Activated naive CD8-positive, alpha-beta T cell treated with anti-CD3 and anti-CD28 coated beads, Interleukin-2, amount 50 U/mL, for 16 hours (primary cell): Measurements from ENCODE around the gene CLIC4.
"Not testable (repeated sequence)": the region's sequence is repeated elsewhere in the genome, so short reads cannot be mapped to it uniquely, and the experiment has no call there.

Source experiments
- DNase-seq: peaks from one replicate; pipeline ENCODE4 v3.0.0-alpha.2; 2020; ENCODE audit warnings: low read depth, low spot score

CLIC4 gene

DNA sequence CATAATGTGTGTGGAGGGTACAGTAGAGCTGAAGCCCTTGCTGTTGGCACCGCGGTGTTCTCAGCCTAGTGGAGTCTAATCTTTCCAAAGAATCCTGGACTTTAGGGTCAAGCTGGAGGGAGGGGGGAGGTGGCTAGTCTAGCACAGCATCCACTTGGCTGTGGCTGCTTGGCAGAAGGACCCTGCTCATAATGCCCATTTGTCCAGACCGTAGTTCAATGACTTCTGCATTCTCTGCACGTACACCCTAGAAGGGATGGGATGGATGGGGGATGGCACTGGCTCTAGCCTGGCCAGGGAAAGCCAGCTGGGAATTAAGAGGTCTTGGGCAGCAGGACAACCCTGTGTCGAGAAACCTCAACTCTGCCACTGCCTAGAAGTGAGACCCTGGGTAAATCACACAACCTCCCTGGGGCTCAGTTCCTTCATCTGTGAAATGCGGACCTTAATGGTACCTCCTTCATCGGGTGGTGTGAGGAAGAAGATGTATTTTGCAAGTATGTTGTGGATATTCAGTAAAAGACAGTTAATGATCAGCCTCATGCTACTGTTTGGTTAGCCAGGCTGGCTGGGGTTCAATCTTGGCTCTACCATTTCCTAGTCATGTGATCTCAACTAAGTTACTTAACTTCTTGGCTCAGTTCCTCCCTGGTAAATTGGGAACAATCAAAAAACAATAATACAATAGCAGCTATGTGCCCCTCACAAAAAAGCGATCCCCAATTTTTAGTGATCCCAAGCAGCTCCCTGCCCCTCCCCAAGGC lies 27.2 kb upstream of the CLIC4 start:
- no peak for DNase-seq

DNA sequence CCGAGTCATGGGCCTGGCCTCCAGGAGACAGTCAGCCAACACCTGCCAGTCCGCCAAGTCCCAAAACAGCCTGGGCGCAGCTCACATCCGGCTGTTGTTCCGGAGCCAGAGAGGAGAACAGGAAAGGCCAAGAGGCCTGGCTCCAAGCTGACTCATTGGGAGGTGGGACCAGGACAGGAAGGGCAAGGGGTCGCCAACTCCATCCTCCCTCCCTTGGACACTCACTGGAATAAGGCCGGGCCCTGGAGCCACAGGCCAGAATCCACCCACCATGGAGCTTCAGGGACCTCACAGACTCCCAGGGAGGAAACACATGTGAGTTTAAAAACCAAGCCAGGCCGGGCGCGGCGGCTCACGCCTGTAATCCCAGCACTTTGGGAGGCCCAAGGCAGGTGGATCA lies 25.1 kb upstream of the CLIC4 start:
- no peak for DNase-seq

DNA sequence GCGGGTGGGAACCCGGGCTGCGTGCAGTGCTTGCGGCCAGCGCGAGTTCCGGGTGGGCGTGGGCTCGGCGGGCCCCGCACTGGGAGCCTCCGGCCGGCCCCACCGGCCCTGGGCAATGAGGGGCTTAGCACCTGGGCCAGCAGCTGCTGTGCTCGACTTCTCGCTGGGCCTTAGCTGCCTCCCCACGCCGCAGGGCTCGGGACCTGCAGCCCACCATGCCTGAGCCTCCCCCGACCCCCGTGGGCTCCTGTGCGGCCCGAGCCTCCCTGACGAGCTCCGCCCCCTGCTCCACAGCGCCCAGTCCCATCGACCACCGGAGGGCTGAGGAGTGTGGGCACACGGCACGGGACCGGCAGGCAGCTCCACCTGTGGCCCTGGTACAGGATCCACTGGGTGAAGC lies 23.7 kb upstream of the CLIC4 start:
- no peak for DNase-seq

DNA sequence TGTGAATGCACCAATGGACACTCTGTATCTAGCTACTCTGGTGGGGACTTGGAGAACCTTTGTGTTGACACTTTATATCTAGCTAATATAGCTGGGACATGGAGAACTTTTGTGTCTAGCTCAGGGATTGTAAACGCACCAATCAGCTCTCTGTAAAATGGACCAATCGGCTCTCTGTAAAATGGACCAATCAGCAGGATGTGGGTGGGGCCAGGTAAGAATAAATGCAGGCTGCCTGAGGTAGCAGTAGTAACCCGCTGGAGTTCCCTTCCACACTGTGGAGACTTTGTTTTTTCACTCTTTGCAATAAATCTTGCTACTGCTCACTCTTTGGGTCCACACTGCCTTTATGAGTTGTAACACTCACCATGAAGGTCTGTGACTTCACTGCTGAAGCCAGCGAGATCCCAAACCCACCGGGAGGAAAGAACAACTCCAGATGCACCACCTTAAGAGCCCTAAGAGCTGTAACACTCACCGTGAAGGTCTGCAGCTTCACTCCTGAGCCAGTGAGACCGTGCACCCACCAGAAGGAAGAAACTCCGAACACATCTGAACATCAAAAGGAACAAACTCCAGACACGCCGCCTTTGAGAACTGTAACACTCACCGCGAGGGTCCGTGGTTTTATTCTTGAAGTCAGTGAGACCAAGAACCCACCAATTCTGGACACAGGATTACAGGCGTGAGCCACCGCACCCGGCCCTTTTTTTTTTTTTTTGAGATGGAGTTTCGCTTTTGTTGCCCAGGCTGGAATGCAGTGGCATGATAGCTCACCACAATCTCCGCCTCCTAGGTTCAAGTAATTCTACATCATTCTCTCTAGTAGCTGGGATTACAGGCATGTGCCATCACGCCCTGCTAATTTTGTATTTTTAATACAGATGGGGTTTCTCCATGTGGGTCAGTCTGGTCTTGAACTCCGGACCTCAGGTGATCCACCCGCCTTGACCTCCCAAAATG lies 22.9 kb upstream of the CLIC4 start:
- not testable (repeated sequence) for DNase-seq

DNA sequence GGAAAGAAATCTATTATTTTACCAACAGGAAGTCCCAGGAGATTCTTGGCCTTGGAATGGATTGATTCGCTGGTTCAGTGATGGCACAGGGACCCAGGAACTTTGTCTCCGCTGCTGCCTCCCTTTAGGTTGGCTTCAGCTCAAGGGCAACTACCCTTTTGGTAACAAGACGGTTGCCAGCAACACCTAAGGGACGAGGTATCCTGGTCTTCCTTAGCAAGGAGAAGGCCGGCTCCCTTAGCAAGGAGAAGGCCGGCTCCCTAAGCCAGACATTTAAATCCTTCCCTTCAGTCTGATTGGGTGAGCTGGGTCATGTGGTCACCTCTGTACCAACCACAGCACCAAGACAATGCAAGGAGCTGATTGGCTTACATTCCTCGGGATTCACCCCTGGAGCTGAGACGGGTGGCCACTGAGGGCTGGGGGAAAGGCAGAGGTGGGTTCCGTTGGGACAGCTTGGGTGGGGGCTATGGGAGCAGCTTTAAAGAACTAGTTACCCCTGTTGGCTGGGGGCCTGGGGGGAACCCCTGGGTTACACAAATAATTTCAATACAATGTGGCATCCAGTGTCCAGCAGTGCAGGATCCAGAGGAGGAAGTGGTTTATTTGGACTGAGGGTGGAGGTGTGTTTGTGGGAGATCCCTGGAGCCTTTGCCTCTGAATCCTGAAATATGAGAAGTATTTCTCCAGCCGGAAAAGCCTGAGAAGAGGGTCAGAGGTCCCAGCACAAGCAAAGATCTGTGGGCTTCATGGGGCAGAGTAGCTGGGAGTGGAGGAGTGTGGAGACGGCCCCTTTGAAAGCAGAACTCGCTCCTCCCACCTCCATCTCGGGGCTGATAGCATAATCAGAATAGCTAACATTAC lies 20.7 kb upstream of the CLIC4 start:
- no peak for DNase-seq

DNA sequence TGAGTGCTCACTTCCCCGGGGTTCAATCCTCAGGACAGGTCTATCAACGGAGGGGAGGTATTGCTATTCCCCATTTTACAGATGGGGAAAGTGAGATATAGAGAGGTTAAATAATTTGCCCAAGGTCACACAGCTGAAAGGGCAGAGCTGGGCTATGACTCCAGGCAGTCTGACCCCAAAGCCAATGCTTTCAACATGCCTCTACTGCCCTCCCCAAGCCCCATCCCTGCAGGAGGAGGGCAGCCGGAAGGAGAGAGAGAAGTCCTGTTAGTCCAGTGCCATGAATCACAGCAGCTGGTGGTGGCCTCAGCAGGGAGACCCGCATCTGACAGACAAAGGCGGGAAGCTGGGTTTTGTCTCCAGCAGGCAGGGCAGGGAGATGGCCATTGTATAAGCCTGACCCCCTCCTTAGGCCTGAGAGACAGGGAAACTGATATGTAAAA lies 20.0 kb upstream of the CLIC4 start:
- DNase-seq, result no peak

DNA sequence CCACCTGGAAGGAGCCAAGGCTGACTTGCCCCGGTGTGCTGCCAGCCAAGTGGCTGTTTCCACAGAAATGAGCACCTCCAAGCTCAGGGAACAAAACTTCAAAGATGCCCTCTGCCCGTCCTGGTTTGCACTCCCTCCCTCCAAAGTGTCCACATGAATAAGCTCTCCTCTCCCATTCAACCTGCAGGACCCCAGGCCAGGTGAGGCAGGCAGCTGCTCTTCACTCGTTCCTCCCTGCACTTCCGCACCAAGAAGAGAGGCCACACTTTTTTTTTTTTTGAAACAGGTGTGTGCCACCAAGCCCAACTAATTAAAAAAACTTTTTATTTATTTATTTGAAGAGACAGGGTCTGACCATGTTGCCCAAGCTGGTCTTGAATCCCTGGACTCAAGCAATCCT lies 18.5 kb upstream of the CLIC4 start:
- no peak for DNase-seq

DNA sequence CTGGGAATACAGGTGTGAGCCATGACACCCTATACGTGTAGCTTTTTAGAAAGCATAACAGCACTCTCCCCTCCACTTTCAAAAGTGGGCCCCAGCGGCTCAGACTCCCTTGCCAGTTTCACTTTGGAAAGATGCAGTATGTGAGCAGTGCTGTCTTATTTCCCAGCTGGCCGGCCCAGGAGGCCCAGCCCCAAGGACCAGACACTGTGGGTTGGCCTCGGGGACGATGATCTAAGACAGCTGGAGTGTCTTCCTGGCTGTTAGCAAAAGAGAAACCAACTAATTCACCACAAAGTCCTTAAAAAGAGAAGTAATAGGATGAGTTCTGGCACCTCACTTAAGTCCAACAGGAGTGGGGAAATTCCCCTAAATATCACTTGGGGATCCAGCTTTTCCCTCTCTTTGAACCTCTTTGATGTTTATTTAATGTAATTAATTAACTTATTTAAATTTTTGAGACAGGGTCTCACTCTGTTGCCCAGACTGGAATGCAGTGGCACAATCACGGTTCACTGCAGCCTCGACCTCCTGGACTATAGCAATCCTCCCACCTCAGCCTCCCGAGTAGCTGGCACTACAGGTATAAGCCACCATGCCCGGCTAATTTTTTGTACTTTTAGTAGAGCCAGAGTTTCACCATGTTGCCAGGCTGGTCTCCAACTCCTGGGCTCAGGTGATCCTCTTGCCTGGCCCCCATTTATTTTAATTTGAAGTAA lies 17.6 kb upstream of the CLIC4 start:
- DNase-seq, result no peak

DNA sequence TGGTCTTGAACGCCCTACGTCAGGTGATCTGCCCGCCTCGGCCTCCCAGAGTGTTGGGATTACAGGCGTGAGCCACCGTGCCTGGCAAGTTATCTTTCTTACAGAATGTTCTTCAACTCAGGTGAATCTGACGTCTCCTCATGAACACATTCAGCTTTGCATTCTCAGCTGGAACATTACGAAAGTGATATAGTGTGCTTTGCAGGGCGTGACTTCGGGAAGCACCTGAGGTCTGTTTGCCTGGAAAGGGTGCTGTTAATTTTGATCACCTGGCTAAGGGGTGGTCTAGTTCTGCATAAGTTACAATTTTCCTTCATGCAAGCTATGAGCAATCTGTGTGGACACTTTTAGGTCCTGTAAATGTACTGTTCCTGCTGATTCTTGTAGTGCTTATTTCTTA lies 16.3 kb upstream of the CLIC4 start:
- DNase-seq, result no peak

DNA sequence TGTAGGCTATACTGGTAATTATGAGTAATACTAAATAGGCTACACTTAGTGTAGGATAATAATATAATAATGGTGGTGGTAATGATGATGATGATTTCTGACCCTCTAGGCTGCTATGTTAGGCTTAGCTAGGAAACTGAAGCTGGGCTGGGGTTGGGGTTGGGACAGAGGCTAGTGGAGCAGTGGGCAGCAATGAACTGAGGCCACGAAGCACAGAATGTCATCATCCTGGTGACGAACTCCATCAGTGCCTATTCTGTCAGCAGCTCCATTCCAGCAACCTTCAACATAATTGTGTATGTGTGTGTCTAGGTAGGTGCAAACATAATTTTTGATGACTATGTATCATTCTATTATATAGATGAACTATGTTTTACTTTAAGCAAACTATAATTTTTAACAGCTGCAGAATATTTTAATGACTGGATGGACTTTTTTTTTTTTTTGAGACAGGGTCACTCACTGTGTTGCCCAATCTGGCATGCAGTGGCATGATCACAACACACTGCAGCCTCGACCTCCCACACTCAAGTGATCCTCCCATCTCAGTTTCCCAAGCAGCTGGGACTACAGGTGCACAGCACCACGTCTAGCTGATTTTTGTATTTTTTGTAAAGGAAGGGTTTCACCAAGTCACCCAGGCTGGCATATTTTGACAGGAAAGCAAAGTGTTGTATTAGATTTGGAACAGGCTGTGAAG lies 12.9 kb upstream of the CLIC4 start:
- DNase-seq, result no peak

DNA sequence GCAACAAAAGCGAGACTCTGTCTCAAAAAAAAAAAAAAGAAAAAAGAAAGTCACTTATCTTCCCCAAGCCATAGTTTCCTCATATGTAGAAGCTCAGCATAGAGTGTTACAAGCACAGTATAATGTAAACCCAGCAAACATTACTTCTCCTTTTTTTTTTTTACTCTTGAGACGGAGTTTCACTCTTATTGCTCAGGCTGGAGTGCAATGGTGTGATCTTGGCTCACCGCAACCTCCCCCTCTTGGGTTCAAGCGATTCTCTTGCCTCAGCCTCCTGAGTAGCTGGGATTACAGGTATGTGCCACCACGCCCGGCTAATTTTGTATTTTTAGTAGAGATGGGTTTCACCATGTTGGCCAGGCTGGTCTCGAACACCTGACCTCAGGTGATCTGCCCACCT lies 11.9 kb upstream of the CLIC4 start:
- not testable (repeated sequence) for DNase-seq

DNA sequence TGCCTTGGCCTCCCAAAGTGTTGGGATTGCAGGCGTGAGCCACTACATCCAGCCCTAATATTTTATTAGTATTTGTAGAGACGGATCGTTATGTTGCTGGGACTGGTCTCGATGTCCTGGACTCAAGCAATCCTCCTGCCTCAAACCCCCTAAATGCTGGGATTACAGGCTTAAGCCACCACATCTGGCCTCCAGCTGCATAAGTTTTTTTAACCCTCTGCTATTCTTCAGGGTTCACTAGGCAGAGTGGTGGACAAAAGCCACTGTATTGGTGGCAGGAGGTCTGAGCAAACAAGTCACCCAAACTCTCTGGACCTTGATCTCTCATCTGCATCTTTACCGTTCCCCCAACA lies 10.1 kb upstream of the CLIC4 start:
- DNase-seq, result no peak

DNA sequence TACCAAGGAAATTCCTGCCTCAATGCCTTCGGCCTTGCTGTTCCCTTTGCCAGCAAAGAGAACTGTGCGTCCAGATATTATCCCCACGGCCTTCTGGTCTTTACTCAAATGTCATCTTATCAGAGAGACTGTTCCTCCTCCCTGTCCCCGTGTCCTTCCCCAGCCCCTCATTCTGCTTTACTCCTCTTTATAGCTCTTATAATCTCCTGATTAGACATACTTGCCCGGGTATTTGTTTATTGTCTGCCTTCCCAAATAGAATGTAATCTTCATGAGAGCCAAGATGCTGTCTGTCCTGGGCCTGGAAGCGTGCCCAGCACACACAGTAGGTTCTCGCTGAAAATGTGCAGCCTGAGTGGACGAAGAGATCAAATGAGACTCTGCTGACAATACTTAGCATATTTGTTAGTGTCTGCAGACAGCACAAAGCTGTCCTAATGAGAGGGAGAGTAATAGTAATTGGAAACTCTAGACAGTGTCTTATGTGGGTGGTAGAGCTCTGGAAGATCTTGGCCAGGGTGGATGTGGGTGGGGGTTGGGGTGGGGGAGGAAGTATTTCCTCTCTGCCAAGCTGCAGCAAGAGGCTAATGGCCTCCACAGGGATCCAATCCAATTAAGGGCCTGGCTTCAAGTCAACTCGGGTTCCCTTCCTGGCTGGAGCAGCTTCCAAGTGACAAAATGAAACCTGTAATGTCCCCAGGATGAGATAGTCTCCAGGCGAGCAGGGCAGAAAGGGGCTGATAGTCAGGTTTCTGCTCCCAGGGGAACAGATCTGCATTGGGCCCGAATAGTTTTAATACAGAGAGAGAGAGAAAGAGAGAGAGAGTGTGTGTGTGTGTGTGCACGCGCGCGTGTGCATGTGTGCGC lies 9.5 kb upstream of the CLIC4 start:
- DNase-seq, result no peak

DNA sequence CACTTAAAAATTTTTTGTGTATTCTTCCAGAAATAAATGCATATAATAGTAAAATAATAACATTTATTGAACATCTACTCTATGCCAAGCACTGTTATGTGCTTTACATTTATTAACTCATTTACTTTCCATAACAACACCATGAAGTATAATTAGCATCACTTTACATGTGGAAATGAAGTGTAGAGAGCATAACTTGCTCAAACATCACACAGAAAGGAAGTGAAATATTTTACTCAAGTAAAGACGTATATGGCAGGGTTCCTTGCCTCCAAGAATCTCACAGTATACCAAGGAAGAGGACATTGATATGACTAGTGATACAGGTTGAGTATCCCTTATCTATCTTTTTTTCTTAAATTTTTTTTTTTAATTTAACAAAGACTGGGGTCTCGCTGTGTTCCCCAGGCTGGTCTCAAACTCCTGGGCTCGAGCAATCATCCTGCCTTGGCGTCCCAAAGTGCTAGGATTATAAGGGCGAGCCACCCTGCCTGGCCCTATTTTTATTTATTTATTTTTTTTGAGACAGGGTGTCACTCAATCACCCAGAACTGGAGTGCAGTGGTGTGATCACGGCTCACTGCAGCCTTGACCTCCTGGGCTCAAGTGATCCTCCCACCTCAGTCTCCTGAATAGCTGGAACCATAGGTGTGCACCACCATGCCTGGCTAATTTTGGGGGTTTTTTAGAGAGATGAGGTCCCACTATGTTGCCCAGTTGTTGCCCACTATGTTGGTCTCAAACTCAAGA lies 7.7 kb upstream of the CLIC4 start:
- DNase-seq, result no peak

DNA sequence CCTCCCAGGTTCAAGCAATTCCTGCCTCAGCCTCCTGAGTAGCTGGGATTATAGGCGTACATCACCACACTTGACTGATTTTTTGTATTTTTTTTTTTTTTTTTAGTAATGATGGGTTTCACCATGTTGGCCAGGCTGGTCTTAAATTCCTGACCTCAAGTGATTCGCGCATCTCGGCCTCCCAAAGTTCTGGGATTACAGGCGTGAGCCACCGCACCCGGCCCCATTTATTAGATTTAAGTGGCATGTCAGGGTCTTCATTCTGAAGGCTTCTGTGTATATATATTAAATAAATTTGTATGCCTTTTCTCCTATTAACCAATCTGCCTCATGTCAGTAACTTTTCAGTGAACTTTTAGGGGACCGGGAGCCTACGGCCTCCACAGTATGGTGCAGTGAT lies 6.0 kb upstream of the CLIC4 start:
- DNase-seq, result no peak

DNA sequence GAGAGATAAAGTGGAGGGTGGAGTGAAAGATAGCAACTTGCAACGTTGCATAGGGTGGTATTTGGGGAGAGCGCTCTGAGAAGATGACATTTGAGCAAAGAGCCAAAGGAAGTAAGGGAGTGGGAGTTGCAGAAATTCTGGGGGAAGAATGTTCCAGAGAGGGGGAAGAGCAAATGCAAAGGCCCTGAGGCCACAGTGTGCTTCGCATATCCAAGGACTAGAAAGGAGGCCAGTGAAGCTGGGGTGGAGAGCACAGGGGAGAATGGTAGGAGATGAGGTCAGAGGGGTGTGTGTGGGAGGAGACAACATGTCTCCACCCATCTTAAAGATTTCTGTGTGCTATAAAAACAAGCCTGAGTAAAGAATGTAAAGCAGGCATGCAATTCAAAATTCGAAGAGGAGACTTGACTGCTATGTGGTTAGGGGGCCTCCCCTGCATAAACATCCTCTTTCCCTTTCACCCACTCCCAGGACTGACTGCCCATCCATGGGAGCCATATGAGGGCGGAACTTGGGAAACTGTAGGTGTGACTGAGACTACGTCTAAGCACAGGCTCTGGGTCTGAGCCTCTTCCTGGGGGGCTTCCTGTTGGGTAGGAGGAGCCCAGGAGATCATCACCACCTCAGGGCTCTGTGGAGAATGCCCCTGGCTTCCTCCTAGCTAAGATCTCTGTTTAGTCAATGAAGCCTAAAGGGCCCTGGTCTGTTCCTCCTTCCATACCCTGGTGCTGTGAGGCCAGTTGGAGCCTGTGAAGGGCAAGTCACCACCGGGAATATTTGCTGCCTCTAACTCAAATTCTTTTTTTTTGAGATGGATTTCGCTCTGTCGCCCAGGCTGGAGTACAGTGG lies 2.9 kb upstream of the CLIC4 start:
- DNase-seq, result no peak

DNA sequence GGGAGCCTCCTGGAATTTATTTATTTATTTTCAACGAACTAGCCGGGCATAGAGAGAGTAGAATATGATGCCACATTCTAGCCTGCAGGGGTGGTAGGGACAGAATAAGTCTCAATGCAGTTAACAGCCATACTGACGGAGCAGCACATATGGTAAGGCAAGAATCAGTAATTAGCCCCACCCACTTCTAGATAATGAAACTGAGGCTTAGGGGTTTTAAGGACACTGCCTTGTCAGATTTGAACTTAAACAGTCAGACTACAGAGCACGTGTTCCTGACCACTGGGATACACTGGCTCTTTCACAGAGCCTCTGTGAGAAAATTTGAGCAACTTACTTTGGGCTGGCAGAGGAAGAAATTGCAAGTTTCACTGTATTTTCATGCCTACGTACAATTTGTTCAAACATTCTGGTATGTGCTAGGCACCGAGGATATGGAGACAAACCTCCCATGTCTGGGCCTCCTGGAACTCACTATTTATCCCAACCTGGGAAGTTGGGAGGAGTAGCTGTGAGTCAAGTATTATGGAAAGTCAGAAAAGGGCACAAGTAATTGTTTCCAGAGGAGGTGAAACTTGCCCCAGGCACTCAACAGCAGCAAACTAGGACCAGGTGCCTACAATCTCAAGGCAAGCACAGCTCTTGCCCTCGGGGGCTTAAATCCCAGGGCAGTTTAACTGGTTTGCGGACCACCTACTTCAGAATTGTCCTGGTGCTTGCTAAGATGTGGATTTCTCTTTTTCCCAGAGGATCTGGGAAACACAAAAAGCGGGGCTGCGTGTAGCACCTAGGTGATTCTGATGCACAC lies 1.6 kb upstream of the CLIC4 start:
- DNase-seq, result no peak
